Measurements from ENCODE around the gene CADM4.
"Not testable (repeated sequence)": the region's sequence is repeated elsewhere in the genome, so short reads cannot be mapped to it uniquely, and the experiment has no call there.

The CADM4 gene

GRCh38 chr19:43591904-43592772, 47.5 kb downstream of the CADM4 start:
- ChIA-PET CTCF (interaction anchor here (1.6 to 6.1 kb wide), 2 partner anchors 18 to 38 kb away, joined by 5 to 60 read pairs; no protein-coding TSS in a partner anchor), POLR2A (interaction anchor here (0.6 kb wide), 1 partner anchor 41 kb away, joined by 3 read pairs; no protein-coding TSS in a partner anchor)
- DNase-seq (ENCODE audit: extremely low spot score): no peak
- TF ChIP-seq CTCF (IDR thresholded peaks at IDR 0.05; ENCODE audit: control extremely low read depth, extremely low read depth, low read depth, missing control alignments): no peak

- CTCF ChIA-PET: interaction anchor here (1.0 to 4.0 kb wide), 3 partner anchors 35 to 142 kb away, joined by 3 to 13 read pairs (median 3); partner anchors contain the start of gene PHLDB3
- POLR2A ChIA-PET: no interaction called here
- no peak for TF ChIP-seq CTCF (IDR thresholded peaks at IDR 0.05; ENCODE audit: control extremely low read depth, extremely low read depth, low read depth, missing control alignments)
- no peak for DNase-seq (ENCODE audit: extremely low spot score)
Observed at GRCh38 chr19:43589678-43590077, 50.0 kb downstream of the CADM4 start.

- TF ChIP-seq CTCF (IDR thresholded peaks at IDR 0.05; ENCODE audit: control extremely low read depth, extremely low read depth, low read depth, missing control alignments): no peak
- CTCF ChIA-PET: interaction anchor here (1.0 to 4.0 kb wide), 3 partner anchors 34 to 142 kb away, joined by 3 to 13 read pairs (median 3); partner anchors contain the start of gene PHLDB3
- no peak for DNase-seq (ENCODE audit: extremely low spot score)
- POLR2A ChIA-PET: no interaction called here
Observed at GRCh38 chr19:43589277-43589676, 50.4 kb downstream of the CADM4 start.

GRCh38 chr19:43587029-43587428, 52.6 kb downstream of the CADM4 start:
- CTCF ChIA-PET: interaction anchor here (0.9 to 4.0 kb wide), 3 partner anchors 8 to 32 kb away, joined by 3 to 13 read pairs (median 4); partner anchors contain the start of genes IRGQ and ZNF576
- DNase-seq (ENCODE audit: extremely low spot score); POLR2A ChIA-PET: not testable (repeated sequence)

GRCh38 chr19:43586346-43586745, 53.3 kb downstream of the CADM4 start:
- ChIA-PET POLR2A (no interaction called here), CTCF (interaction anchor here (0.9 to 4.0 kb wide), 3 partner anchors 8 to 31 kb away, joined by 3 to 13 read pairs (median 4); partner anchors contain the start of genes IRGQ and ZNF576)
- no peak for DNase-seq (ENCODE audit: extremely low spot score)
- no peak for TF ChIP-seq CTCF (IDR thresholded peaks at IDR 0.05; ENCODE audit: control extremely low read depth, extremely low read depth, low read depth, missing control alignments)

DNA sequence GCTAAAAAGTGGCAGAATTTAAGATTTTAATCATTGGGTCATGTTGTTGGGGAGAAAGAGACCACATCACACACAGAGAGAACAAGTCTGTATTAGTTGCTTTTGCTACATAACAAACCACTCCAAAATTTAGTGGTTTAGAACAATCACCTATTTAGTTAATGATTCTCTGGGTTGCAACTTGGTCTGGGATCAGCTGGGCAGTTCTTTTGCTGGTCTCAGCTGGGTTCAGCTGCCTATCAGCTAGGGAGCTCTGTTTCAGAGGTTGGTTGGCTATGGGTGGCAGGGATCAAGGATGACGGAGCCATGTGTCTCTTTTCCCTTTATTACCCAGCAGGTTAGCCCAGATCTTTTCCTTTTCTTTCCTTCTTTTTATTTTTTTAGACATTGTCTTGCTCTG, 55.2 kb downstream of the CADM4 start:
- POLR2A ChIA-PET: no interaction called here
- CTCF ChIA-PET: interaction anchor here (0.8 to 3.7 kb wide), 5 partner anchors 10 to 225 kb away, joined by 3 to 23 read pairs (median 4); partner anchors contain the start of genes IRGQ and ZNF576
- DNase-seq (ENCODE audit: extremely low spot score): no peak

More for the DNA sequence above, 55.2 kb downstream of the CADM4 start:
- no peak for TF ChIP-seq CTCF (IDR thresholded peaks at IDR 0.05; ENCODE audit: control extremely low read depth, extremely low read depth, low read depth, missing control alignments)

Measured in GM10248 (cell line).